CD1c-positive myeloid dendritic cell (primary cell): ENCODE measurements around the gene MYBBP1A.

Source experiments
- DNase-seq: peaks from one replicate; pipeline ENCODE4 v3.0.0-alpha.2; 2016; ENCODE audit errors: extremely low spot score

Gene MYBBP1A

GRCh38 chr17:4550534-4551039, 4.6 kb downstream of the MYBBP1A start:
- no peak for DNase-seq

GRCh38 chr17:4549781-4550533, 5.2 kb downstream of the MYBBP1A start:
- no peak for DNase-seq

- DNase-seq: no peak
These were observed 6.3 kb downstream of the MYBBP1A start for GRCh38 chr17:4548721-4549531.

GRCh38 chr17:4548061-4548461, 7.1 kb downstream of the MYBBP1A start:
- no peak for DNase-seq

GRCh38 chr17:4547118-4547906, 7.9 kb downstream of the MYBBP1A start:
- no peak for DNase-seq

- DNase-seq: no peak
These were observed 9.8 kb downstream of the MYBBP1A start for GRCh38 chr17:4545217-4545951.

GRCh38 chr17:4544951-4545216, 10.3 kb downstream of the MYBBP1A start:
- no peak for DNase-seq

- no peak for DNase-seq
These were observed 10.8 kb downstream of the MYBBP1A start for GRCh38 chr17:4544135-4544950.

- DNase-seq: no peak
These were observed 11.6 kb downstream of the MYBBP1A start for GRCh38 chr17:4543557-4544026.

GRCh38 chr17:4542726-4543191, 12.4 kb downstream of the MYBBP1A start:
- no peak for DNase-seq

- no peak for DNase-seq
These were observed 13.0 kb downstream of the MYBBP1A start for GRCh38 chr17:4542003-4542725.

- DNase-seq: no peak
These were observed 13.7 kb downstream of the MYBBP1A start for GRCh38 chr17:4541328-4542002.

- DNase-seq: no peak
These were observed 14.4 kb downstream of the MYBBP1A start for GRCh38 chr17:4540687-4541327.

- no peak for DNase-seq
These were observed 14.9 kb downstream of the MYBBP1A start for GRCh38 chr17:4540224-4540651.

GRCh38 chr17:4539576-4540223, 15.5 kb downstream of the MYBBP1A start:
- no peak for DNase-seq

GRCh38 chr17:4539025-4539424, 16.2 kb downstream of the MYBBP1A start:
- DNase-seq: no peak

- DNase-seq: no peak
These were observed 16.8 kb downstream of the MYBBP1A start for GRCh38 chr17:4538236-4539002.
